Skin epidermis (tissue), 12 donors: Measurements from ENCODE around the gene ZNF479.
"Not testable (repeated sequence)": the region's sequence is repeated elsewhere in the genome, so short reads cannot be mapped to it uniquely, and the experiment has no call there.

ENCODE experiments used
- H3K27ac ChIP-seq, 21 experiments: fragments of 200-600 bp; sonication (generic) in 11 of 21; one replicate each; pipeline ENCODE4 v1.5.0; 2020; ENCODE audit warnings: mild to moderate bottlenecking in 3 of 21, inconsistent platforms in 2 of 21, moderate library complexity in 2 of 21
- H3K4me3 ChIP-seq, 7 experiments: fragments of 200-600 bp; sonication (generic) in 2 of 7; one replicate each; pipeline ENCODE4 v1.5.0; 2020; ENCODE audit warnings: inconsistent platforms in 2 of 7, mild to moderate bottlenecking in 2 of 7, moderate library complexity in 1 of 7

Gene ZNF479

GRCh38 chr7:57132336-57132735, at the start of gene ZNF479:
TSS of gene ZNF479 (minus strand) at chr7:57132436. CDS start at chr7:57132324, 112 bp downstream.
- H3K27ac ChIP-seq, H3K4me3 ChIP-seq: not testable (repeated sequence)

GRCh38 chr7:57182031-57182430, 49.8 kb upstream of the ZNF479 start:
- no peak overlapping the region for H3K27ac ChIP-seq
- no peak overlapping the region for H3K4me3 ChIP-seq

GRCh38 chr7:57181281-57181680, 49.0 kb upstream of the ZNF479 start:
- Histone ChIP-seq H3K27ac (no peak overlapping the region), H3K4me3 (no peak overlapping the region)

GRCh38 chr7:57179776-57180415, 47.7 kb upstream of the ZNF479 start:
- H3K27ac ChIP-seq: no peak overlapping the region
- no peak overlapping the region for H3K4me3 ChIP-seq

- H3K4me3 ChIP-seq: no peak overlapping the region
Observed at GRCh38 chr7:57178768-57179139, 46.5 kb upstream of the ZNF479 start.

GRCh38 chr7:57177856-57178767, 45.9 kb upstream of the ZNF479 start:
- Histone ChIP-seq H3K4me3 (no peak overlapping the region), H3K27ac (no peak overlapping the region)

More at GRCh38 chr7:57178768-57179139, 46.5 kb upstream of the ZNF479 start:
- H3K27ac ChIP-seq: no peak overlapping the region

- Histone ChIP-seq H3K27ac (no peak overlapping the region), H3K4me3 (no peak overlapping the region)
Observed at GRCh38 chr7:57176928-57177635, 44.8 kb upstream of the ZNF479 start.

GRCh38 chr7:57165285-57165899, 33.2 kb upstream of the ZNF479 start:
- Histone ChIP-seq H3K27ac (no peak overlapping the region), H3K4me3 (no peak overlapping the region)

GRCh38 chr7:57120123-57120784, 12.0 kb downstream of the ZNF479 start:
- not testable (repeated sequence) for H3K27ac ChIP-seq, H3K4me3 ChIP-seq
